Keratinocyte (primary cell): ENCODE results near the gene CHRNG. TPM values are rescaled to one million over a fixed set of nuclear protein-coding genes. Genes with fewer than 3 reads are reported as not detected.

ENCODE experiments used
- DNase-seq: peaks from one replicate; pipeline ENCODE4 v3.0.0-alpha.2; 2011; ENCODE audit warnings: low read depth, missing footprints, low spot score
- FAIRE-seq: peaks from 2 replicates; lab custom pipeline; 2011; peaks lifted over from hg19 to GRCh38; lab: Jason Lieb, UNC
- H2AFZ ChIP-seq: 2 replicates; pipeline ENCODE4 v1.6.0; 2012; ENCODE audit warnings: low read length, control low read depth, inconsistent platforms; ENCODE audit not compliant: control insufficient read depth
- H3K27ac ChIP-seq: 2 replicates; pipeline ENCODE4 v1.5.1; 2011; ENCODE audit warnings: low read length; ENCODE audit not compliant: control insufficient read depth, insufficient read depth
- H3K27me3 ChIP-seq: 3 replicates; pipeline ENCODE4 v1.6.0; 2011; ENCODE audit warnings: low read length; ENCODE audit not compliant: control insufficient read depth, insufficient read depth; ENCODE audit errors: extremely low read depth
- H3K36me3 ChIP-seq, 2 experiments: 2 replicates in 1 of 2; 3 replicates in 1 of 2; pipeline ENCODE4 v1.5.1; 2011; ENCODE audit warnings: low read length in 2 of 2, mild to moderate bottlenecking in 1 of 2; ENCODE audit not compliant: control insufficient read depth in 2 of 2, insufficient read depth in 2 of 2; ENCODE audit errors: extremely low read depth in 1 of 2
- H3K4me1 ChIP-seq: 3 replicates; pipeline ENCODE4 v1.5.1; 2011; ENCODE audit warnings: low read length; ENCODE audit not compliant: control insufficient read depth, insufficient read depth; ENCODE audit errors: extremely low read depth
- H3K4me2 ChIP-seq: 3 replicates; pipeline ENCODE4 v1.6.0; 2011; ENCODE audit warnings: low read depth, low read length; ENCODE audit not compliant: control insufficient read depth, insufficient read depth; ENCODE audit errors: extremely low read depth
- H3K4me3 ChIP-seq, 3 experiments: fragments of 200-600 bp in 1 of 3; sonication (generic) in 1 of 3; 2 replicates in 2 of 3; 3 replicates in 1 of 3; pipeline ENCODE4 v1.5.1; 2011 to 2016; ENCODE audit warnings: low read length in 3 of 3, mild to moderate bottlenecking in 3 of 3, control low read depth in 2 of 3, inconsistent platforms in 1 of 3, low read depth in 1 of 3, mixed read lengths in 1 of 3, mixed run types in 1 of 3, moderate library complexity in 1 of 3; ENCODE audit not compliant: control insufficient read depth in 2 of 3, insufficient read depth in 2 of 3; ENCODE audit errors: extremely low read depth in 1 of 3
- H3K79me2 ChIP-seq: 2 replicates; pipeline ENCODE4 v1.6.0; 2012; ENCODE audit warnings: low read length; ENCODE audit not compliant: control insufficient read depth, insufficient read depth
- H3K9ac ChIP-seq: 3 replicates; pipeline ENCODE4 v1.6.0; 2011; ENCODE audit warnings: low read length; ENCODE audit not compliant: control insufficient read depth, insufficient read depth; ENCODE audit errors: extremely low read depth
- H3K9me1 ChIP-seq: 3 replicates; pipeline ENCODE4 v1.6.0; 2011; ENCODE audit warnings: low read length; ENCODE audit not compliant: control insufficient read depth, insufficient read depth; ENCODE audit errors: extremely low read depth
- H3K9me3 ChIP-seq: 2 replicates; pipeline ENCODE4 v1.5.1; 2012; ENCODE audit warnings: low read depth, low read length; ENCODE audit not compliant: control insufficient read depth
- H4K20me1 ChIP-seq: 3 replicates; pipeline ENCODE4 v1.6.0; 2011; ENCODE audit warnings: low read length; ENCODE audit not compliant: control insufficient read depth, insufficient read depth; ENCODE audit errors: extremely low read depth
- EZH2 ChIP-seq: IDR thresholded peaks from one replicate; pipeline ENCODE4 v1.6.1; 2012; ENCODE audit warnings: inconsistent platforms, mild to moderate bottlenecking, low read length, moderate library complexity
- dilution Hi-C: fragments of 300-500 bp; cut with MboI; formaldehyde crosslinking; loops from one replicate; pipeline ENCODE4 v1.7.0; 2020; ENCODE audit warnings: low sequenced_read_pairs; ENCODE audit not compliant: extremely low pct_ligation_motif_present
- polyA plus RNA-seq, 5 experiments: library from polyadenylated mRNA; depleted of rRNA in 3 of 5; stranded (reverse) in 3 of 5; stranded (forward) in 1 of 5; unstranded in 1 of 5; fragments of >200 nt; gene quantifications; 1 replicate in 1 of 5; 2 replicates in 3 of 5; 3 replicates in 1 of 5; pipeline versions ENCODE4 v1.2.1 to v1.2.3, GENCODE V29; 2011 to 2012; ENCODE audit warnings: missing spikeins in 2 of 5, low read depth in 1 of 5, low replicate concordance in 1 of 5
- TF ChIP-seq, protein P1 (sequence below), 3 experiments: IDR thresholded peaks in 1 of 3; conservative IDR thresholded peaks in 1 of 3; optimal IDR thresholded peaks in 1 of 3; 2 replicates in 2 of 3; 3 replicates in 1 of 3; pipeline versions ENCODE3 to v1.5.1; 2011; ENCODE audit warnings: low read length in 3 of 3, mild to moderate bottlenecking in 3 of 3, moderate library complexity in 2 of 3, control low read depth in 1 of 3, inconsistent platforms in 1 of 3; ENCODE audit not compliant: insufficient read depth in 2 of 3; ENCODE audit errors: extremely low read depth in 1 of 3

Gene CHRNG
- polyA plus RNA-seq, 1 donor (not counting 4 experiments of a cell fraction or from before 2014, with no cell fraction given), result not detected

- H4K20me1 ChIP-seq, result peaks cover 3% of the 10 kb centered on the region
Measured at GRCh38 chr2:232551776-232552175, 12.3 kb downstream of the CHRNG start.

DNA sequence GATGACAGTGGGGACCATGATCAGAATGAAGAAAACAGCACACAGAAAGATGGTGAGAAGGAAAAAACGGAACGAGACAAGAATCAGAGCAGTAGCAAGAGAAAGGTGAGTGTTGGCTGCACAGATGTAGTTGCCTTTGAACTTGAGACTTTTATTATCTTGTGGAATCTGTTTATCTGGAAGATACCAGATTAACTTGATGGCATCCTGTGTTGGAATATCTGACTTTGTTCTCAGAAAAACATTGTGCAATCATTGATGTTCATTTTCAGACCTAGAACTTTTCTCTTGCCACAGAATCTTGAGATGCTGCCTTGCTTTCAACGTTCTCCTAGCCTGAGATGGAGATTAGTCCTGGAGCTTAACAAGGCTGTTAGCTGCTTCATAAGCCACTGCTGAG, 16.9 kb downstream of the CHRNG start:
- Histone ChIP-seq H2AFZ (no peak overlapping the region), H3K27ac (no peak overlapping the region), H3K9ac (no peak overlapping the region), H3K27me3 (no peaks in the 10 kb centered on the region), H3K9me3 (no peaks in the 10 kb centered on the region), H3K4me2 (no peak overlapping the region), H3K4me1 (peaks cover 5% of the 10 kb centered on the region), H3K4me3 (no peak overlapping the region), H4K20me1 (peaks cover under 1% of the 10 kb centered on the region), H3K36me3 (peaks cover 17 to 22% of the 10 kb centered on the region in 2 experiments), H3K9me1 (peaks cover 2% of the 10 kb centered on the region), H3K79me2 (peaks cover 53% of the 10 kb centered on the region)
- no peak for TF ChIP-seq EZH2
- TF ChIP-seq, protein P1, sequence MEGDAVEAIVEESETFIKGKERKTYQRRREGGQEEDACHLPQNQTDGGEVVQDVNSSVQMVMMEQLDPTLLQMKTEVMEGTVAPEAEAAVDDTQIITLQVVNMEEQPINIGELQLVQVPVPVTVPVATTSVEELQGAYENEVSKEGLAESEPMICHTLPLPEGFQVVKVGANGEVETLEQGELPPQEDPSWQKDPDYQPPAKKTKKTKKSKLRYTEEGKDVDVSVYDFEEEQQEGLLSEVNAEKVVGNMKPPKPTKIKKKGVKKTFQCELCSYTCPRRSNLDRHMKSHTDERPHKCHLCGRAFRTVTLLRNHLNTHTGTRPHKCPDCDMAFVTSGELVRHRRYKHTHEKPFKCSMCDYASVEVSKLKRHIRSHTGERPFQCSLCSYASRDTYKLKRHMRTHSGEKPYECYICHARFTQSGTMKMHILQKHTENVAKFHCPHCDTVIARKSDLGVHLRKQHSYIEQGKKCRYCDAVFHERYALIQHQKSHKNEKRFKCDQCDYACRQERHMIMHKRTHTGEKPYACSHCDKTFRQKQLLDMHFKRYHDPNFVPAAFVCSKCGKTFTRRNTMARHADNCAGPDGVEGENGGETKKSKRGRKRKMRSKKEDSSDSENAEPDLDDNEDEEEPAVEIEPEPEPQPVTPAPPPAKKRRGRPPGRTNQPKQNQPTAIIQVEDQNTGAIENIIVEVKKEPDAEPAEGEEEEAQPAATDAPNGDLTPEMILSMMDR (optimal IDR thresholded peaks at IDR 0.05 in 1 of 3, IDR thresholded peaks at IDR 0.05 in 1 of 3, conservative IDR thresholded peaks at IDR 0.05 in 1 of 3; ENCODE audit: extremely low read depth in 1 of 3, insufficient read depth in 2 of 3, low read length in 3 of 3), result no peak
- no peak for FAIRE-seq
- no peak for DNase-seq
- dilution Hi-C loops, result no loop called here

More at GRCh38 chr2:232551776-232552175, 12.3 kb downstream of the CHRNG start:
- no peaks in the 10 kb centered on the region for H3K27me3 ChIP-seq
- peaks cover 13 to 16% of the 10 kb centered on the region in 2 experiments for H3K36me3 ChIP-seq
- dilution Hi-C loops, result no loop called here
- no peaks in the 10 kb centered on the region for H3K9me3 ChIP-seq
- peak overlapping the region; percentile 92 for H3K27ac ChIP-seq
- H3K4me1 ChIP-seq, result peaks cover 10% of the 10 kb centered on the region
- peaks cover 81% of the 10 kb centered on the region for H3K79me2 ChIP-seq
- peaks cover 2% of the 10 kb centered on the region for H3K9me1 ChIP-seq
- peak overlapping the region; percentile 95 for H3K4me2 ChIP-seq
- TF ChIP-seq EZH2, result no peak
- TF ChIP-seq, protein P1 (optimal IDR thresholded peaks at IDR 0.05 in 1 of 3, IDR thresholded peaks at IDR 0.05 in 1 of 3, conservative IDR thresholded peaks at IDR 0.05 in 1 of 3; ENCODE audit: extremely low read depth in 1 of 3, insufficient read depth in 2 of 3, low read length in 3 of 3), result no peak
- FAIRE-seq (no peak), DNase-seq (no peak)
- peak overlapping the region; percentile 97 for H3K9ac ChIP-seq
- H3K4me3 ChIP-seq, result peak overlapping the region; percentile 82 to 93 (median 93)
- no peak overlapping the region for H2AFZ ChIP-seq
